ENCODE measurements around the gene AWAT1. TPM values are rescaled to one million over a fixed set of nuclear protein-coding genes. Genes with fewer than 3 reads are reported as not detected.

The AWAT1 gene
- not detected in 2 replicates for total RNA-seq

DNA sequence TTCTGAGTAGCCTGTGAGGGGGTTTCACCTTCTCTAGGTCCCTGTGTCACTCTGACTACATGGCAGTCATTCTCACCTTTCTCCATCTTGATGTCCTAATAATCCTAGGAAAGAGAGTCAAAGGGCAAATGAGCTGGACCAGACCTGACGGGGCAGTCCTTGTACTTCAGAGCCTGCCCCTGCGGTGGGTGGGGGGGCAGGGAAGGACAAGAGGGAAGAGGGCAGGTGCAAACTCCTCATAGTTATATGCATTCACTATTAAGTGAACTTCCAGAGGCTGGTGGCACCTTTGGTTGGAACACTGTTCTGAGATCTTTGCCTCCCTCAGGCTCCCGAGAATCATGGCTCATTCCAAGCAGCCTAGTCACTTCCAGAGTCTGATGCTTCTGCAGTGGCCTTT lies at the start of gene AWAT1:
Gene AWAT1, plus strand, starts transcription at position 301 of the 400 bp plus-strand sequence. Its CDS starts 41 bp downstream, at position 342.

DNA sequence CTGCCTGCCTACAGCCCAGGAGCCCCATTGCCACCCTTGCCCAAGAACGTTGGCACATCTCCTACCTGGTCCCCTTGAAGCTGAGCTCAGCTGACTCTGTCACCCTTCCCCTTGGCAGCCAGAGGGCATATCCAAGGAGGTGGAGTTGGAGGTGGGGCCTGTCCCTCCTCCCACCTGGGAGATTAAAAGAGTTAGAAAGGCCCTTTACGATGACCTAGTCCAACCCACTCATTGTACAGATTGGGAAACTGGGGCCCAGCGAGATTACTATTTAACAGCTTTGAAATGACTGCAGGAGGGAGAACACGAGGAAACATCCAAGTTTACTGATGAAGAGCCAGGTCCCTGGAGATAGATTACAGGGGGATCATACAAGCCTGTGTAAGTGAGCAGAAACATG lies 25.6 kb downstream of the AWAT1 start, which contains the start of gene P2RY4:
Gene P2RY4, minus strand, starts transcription at position 101 of the 400 bp plus-strand sequence. CDS start 580 bp downstream, outside the sequence.

DNA sequence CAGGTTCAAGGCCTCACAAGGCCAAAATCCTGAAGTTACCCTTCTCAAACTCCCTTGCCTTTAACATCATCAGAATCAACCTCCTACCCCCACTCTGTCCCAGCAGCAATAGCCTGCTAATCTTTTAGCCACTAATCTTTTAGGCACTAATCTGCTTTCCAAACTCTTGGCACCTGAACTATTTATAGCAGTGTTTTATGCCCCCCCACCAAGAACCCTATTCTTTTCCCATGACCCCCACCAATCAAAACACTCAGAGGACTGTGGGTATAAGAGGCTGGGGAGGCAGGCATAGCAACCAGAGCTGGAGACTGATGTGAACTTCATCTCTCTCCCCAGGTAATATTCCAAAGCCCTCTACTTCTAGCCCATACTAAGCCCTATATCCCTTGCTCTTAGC lies 33.6 kb downstream of the AWAT1 start, which contains the start of gene ARR3:
Gene ARR3, plus strand, starts transcription at position 301 of the 400 bp plus-strand sequence. CDS start 1,052 bp downstream, outside the sequence.

DNA sequence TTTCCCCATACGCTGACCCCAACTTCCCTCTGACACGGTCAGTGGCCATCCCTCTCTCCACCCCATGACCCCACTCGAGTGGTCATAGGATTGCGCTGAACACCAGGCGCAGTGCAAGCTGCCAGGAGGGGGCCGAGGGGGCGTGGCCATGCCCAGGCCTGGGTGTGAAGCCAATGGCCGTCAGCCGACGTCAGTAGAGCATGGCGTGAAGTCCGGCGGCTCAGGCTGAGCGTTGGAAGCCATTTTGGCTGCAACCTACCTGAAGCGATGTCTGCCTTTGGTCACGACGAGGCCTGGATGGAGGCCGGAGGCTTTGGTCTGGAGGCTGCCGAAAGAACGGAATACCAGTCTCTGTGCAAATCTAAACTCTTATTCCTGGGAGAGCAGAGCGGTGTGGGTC lies 47.5 kb downstream of the AWAT1 start, which contains the start of gene RAB41:
Gene RAB41, plus strand, starts transcription at position 222 of the 400 bp plus-strand sequence. Its CDS starts 46 bp downstream, at position 268.

Other genes starting within 250 kb of the AWAT1 start
- not detected in 2 replicates for gene AWAT2, start 184.7 kb upstream of the AWAT1 start, total RNA-seq
- not detected in 2 replicates for gene OTUD6A, start 172.2 kb upstream of the AWAT1 start, total RNA-seq
- 66.6 and 92.5 TPM in 2 replicates for gene IGBP1, start 101.2 kb upstream of the AWAT1 start, total RNA-seq
- not detected in 2 replicates for gene DGAT2L6, start 57.2 kb upstream of the AWAT1 start, total RNA-seq
- gene P2RY4, start 25.5 kb downstream of the AWAT1 start, total RNA-seq: 0.07 TPM in 1 of 2 replicates, not detected in the other
- gene ARR3, start 33.7 kb downstream of the AWAT1 start, total RNA-seq: not detected in 2 replicates
- not detected in 2 replicates for gene RAB41, start 47.5 kb downstream of the AWAT1 start, total RNA-seq
- gene PDZD11, start 55.3 kb downstream of the AWAT1 start, total RNA-seq: 24.9 and 31.3 TPM in 2 replicates
- 0.14 and 0.34 TPM in 2 replicates for gene KIF4A, start 55.4 kb downstream of the AWAT1 start, total RNA-seq
- gene GDPD2, start 188.7 kb downstream of the AWAT1 start, total RNA-seq: 0.14 and 1.0 TPM in 2 replicates
- 16.7 and 23.5 TPM in 2 replicates for gene DLG3, start 210.2 kb downstream of the AWAT1 start, total RNA-seq

Measured in nasal cavity respiratory epithelium epithelial cell of viscerocranial mucosa (primary cell).